ENCODE data around the gene RAB3A.
"Not testable (repeated sequence)": the region's sequence is repeated elsewhere in the genome, so short reads cannot be mapped to it uniquely, and the experiment has no call there.

The RAB3A gene

DNA sequence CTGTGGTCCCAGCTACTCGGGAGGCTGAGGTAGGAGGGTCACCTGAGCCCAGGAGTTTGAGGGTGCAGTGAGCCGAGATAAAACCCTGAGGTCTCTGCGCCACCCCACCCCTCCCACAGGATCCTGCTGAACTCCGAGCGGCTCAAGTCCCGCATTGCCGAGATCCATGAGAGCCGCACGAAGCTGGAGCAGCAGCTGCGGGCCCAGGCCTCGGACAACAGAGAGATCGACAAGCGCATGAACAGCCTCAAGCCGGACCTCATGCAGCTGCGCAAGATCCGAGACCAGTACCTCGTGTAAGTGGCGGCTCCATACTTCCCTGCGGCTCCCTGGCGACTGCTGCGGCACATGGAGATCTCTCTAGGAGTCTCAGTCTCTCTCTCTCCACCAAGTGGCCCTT lies 36.8 kb downstream of the RAB3A start:
- H3K9me3 ChIP-seq (ENCODE audit: control insufficient read depth, insufficient read depth, low read length) = no peaks in the 10 kb centered on the region
- H3K4me3 ChIP-seq (ENCODE audit: low read depth, low read length) = no peak overlapping the region
- H3K9ac ChIP-seq (ENCODE audit: low read depth, low read length) = no peak overlapping the region
- H3K36me3 ChIP-seq (ENCODE audit: control insufficient read depth, insufficient read depth, low read length) = peaks cover 58% of the 10 kb centered on the region
- no peak overlapping the region for H3K27ac ChIP-seq (ENCODE audit: low read depth, low read length)
- H3K27me3 ChIP-seq (ENCODE audit: control insufficient read depth, insufficient read depth, low read length) = no peaks in the 10 kb centered on the region
- no peaks in the 10 kb centered on the region for H3K4me1 ChIP-seq (ENCODE audit: control insufficient read depth, insufficient read depth, low read length)

DNA sequence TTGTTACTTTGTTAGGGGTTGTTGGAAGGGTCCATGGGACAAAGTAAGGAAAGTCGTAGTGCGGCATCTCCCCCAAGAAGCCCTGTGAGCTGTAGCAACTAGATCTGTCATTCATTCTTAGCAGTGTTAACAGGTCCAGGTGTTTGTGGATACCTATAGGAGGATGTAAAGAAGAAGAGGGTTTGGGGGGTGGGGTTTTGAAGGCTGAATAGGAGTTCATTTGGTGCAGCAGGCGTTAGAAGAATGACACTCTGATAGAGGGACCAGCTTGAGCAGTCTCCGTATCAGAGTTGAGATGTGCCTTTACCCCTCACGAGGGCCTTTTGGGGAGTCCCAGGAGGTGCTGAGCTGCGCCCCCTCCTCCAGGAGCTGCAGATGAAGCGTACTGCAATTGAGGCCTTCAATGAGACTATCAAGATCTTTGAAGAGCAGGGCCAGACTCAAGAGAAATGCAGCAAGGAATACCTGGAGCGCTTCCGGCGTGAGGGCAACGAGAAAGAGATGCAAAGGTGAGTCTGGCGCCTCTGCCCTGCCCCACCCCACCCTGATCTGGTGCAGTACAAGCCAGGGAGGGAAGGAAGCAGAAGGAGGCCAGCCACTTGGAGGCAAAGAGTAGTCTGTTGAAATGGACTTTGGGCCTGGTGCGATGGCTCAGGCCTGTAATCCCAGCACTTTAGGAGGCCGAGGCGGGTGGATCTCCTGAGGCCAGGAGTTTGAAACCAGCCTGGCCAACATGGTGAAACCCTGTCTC lies 37.9 kb downstream of the RAB3A start:
- H3K27ac ChIP-seq (ENCODE audit: low read depth, low read length) = no peak overlapping the region
- H3K36me3 ChIP-seq (ENCODE audit: control insufficient read depth, insufficient read depth, low read length) = peaks cover 63% of the 10 kb centered on the region
- H3K9me3 ChIP-seq (ENCODE audit: control insufficient read depth, insufficient read depth, low read length) = no peaks in the 10 kb centered on the region
- no peak overlapping the region for H3K9ac ChIP-seq (ENCODE audit: low read depth, low read length)
- H3K4me1 ChIP-seq (ENCODE audit: control insufficient read depth, insufficient read depth, low read length) = peaks cover 3% of the 10 kb centered on the region; the same call in 1 of the 2 replicates
- no peaks in the 10 kb centered on the region for H3K27me3 ChIP-seq (ENCODE audit: control insufficient read depth, insufficient read depth, low read length)
- no peak overlapping the region for H3K4me3 ChIP-seq (ENCODE audit: low read depth, low read length)

DNA sequence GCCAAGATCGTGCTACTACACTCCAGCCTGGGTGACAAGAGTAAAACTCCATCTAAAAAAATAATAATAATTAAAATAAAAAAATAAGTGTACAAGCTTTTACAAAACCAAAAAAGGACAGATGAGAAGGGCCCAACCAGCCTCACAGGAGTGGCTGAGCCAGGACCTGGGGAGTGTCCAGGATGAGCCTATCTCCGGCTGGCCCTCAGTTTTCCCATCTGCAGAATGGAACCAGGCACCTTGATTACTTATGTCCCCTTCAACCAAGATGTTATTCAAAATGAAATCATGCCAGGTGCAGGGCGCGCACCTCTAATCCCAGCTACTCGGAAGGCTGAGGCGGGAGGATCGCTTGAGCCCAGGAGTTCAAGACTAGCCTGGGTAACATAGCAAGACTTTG lies 39.8 kb downstream of the RAB3A start:
- Histone ChIP-seq H3K4me3 (ENCODE audit: low read depth, low read length) (no peak overlapping the region), H3K4me1 (ENCODE audit: control insufficient read depth, insufficient read depth, low read length) (peaks cover 3% of the 10 kb centered on the region; the same call in 1 of the 2 replicates), H3K36me3 (ENCODE audit: control insufficient read depth, insufficient read depth, low read length) (peaks cover 58% of the 10 kb centered on the region), H3K9ac (ENCODE audit: low read depth, low read length) (no peak overlapping the region), H3K9me3 (ENCODE audit: control insufficient read depth, insufficient read depth, low read length) (no peaks in the 10 kb centered on the region), H3K27ac (ENCODE audit: low read depth, low read length) (no peak overlapping the region), H3K27me3 (ENCODE audit: control insufficient read depth, insufficient read depth, low read length) (no peaks in the 10 kb centered on the region)

DNA sequence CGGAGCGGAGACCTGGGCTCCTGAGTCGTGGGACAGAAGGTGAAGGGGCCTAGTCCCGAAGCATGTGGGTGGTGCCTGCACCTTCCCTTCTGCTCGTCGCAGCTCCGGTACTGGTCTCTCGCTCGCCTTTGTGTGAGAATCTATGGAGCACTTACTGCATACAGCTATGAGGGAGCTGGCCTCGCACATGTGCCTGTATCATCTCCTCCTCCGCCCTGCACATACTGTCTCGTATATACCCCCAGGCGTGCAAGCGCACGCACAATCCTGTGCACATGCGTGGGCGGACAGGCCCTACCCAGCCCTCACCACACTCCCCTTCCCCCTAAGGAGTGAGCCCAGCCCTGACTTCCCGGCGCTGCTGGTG lies 42.2 kb downstream of the RAB3A start:
- Histone ChIP-seq H3K36me3 (ENCODE audit: control insufficient read depth, insufficient read depth, low read length) (peaks cover 41% of the 10 kb centered on the region), H3K4me3 (ENCODE audit: low read depth, low read length) (no peak overlapping the region), H3K9me3 (ENCODE audit: control insufficient read depth, insufficient read depth, low read length) (no peaks in the 10 kb centered on the region), H3K27me3 (ENCODE audit: control insufficient read depth, insufficient read depth, low read length) (no peaks in the 10 kb centered on the region), H3K27ac (ENCODE audit: low read depth, low read length) (no peak overlapping the region), H3K4me1 (ENCODE audit: control insufficient read depth, insufficient read depth, low read length) (peaks cover 9% of the 10 kb centered on the region), H3K9ac (ENCODE audit: low read depth, low read length) (no peak overlapping the region)

DNA sequence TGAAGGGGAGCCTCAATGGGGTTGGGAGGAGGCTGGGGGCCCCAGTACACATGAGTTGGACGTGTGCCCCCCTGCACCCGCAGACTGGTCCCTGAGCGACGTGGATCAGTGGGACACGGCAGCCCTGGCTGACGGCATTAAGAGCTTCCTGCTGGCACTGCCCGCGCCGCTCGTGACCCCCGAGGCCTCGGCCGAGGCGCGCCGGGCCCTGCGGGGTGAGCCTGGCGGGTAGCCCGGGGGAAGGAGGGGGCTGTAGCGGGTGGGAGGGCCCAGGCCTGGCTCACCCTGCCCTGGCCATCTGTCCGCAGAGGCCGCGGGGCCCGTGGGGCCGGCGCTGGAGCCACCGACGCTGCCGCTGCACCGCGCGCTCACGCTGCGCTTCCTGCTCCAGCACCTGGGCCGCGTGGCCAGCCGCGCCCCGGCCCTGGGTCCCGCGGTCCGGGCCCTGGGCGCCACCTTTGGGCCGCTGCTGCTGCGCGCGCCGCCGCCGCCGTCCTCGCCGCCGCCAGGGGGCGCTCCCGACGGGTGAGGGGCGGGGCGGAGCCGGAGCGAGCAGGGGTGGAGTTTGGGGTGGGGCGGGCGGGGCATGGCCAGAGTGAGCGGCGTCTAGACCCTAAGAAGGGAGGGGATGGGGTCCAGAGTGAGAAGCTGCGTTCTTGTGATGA lies 42.7 kb downstream of the RAB3A start:
- H3K9ac ChIP-seq (ENCODE audit: low read depth, low read length) = no peak overlapping the region
- no peak overlapping the region for H3K27ac ChIP-seq (ENCODE audit: low read depth, low read length)
- H3K4me1 ChIP-seq (ENCODE audit: control insufficient read depth, insufficient read depth, low read length) = peaks cover 9% of the 10 kb centered on the region
- no peaks in the 10 kb centered on the region for H3K9me3 ChIP-seq (ENCODE audit: control insufficient read depth, insufficient read depth, low read length)
- peaks cover 42% of the 10 kb centered on the region for H3K36me3 ChIP-seq (ENCODE audit: control insufficient read depth, insufficient read depth, low read length)
- peak overlapping the region; percentile 35; the same call in 1 of the 2 replicates for H3K4me3 ChIP-seq (ENCODE audit: low read depth, low read length)
- H3K27me3 ChIP-seq (ENCODE audit: control insufficient read depth, insufficient read depth, low read length) = no peaks in the 10 kb centered on the region

DNA sequence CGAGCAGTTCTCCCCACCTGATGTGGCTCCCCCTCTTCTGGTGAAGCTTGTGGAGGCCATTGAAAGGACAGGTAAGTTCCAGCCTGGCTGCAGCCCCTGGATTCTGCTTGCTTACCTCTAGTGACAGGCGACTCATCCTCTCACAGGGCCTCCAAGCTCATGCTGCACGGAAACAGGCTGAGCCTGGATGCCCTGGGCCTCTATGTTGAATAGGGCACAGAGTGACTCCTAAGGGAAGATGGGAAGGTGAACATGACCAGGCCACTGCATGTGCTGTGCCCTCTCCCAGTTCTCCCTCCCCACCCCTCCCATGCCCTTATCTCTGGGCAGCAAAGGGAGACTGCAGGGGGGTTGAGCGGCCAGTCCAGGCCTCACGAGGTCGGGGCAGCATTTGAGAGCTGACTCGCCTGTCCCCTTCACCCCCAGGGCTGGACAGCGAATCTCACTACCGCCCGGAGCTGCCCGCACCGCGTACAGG lies 43.3 kb downstream of the RAB3A start:
- Histone ChIP-seq H3K4me3 (ENCODE audit: low read depth, low read length) (no peak overlapping the region), H3K27me3 (ENCODE audit: control insufficient read depth, insufficient read depth, low read length) (no peaks in the 10 kb centered on the region), H3K27ac (ENCODE audit: low read depth, low read length) (no peak overlapping the region), H3K9ac (ENCODE audit: low read depth, low read length) (no peak overlapping the region), H3K36me3 (ENCODE audit: control insufficient read depth, insufficient read depth, low read length) (peaks cover 42% of the 10 kb centered on the region), H3K4me1 (ENCODE audit: control insufficient read depth, insufficient read depth, low read length) (peaks cover 9% of the 10 kb centered on the region), H3K9me3 (ENCODE audit: control insufficient read depth, insufficient read depth, low read length) (no peaks in the 10 kb centered on the region)

DNA sequence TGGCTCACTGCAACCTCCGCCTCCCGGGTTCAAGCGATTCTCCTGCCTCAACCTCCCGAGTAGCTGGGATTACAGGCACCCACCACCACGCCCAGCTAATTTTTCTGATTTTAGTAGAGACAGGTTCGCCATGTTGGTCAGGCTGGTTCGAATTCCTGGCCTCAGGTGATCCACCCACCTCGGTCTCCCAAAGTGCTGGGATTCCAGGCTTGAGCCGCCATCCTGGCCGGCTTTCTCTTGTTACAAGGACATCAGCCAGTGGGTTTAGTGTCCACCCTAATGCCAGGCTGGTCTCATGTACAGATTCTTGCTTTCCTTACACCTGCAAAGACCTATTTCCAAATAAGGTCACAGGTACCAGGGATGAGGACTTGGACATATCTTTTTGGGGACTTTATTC lies 44.0 kb downstream of the RAB3A start:
- Histone ChIP-seq H3K27me3 (ENCODE audit: control insufficient read depth, insufficient read depth, low read length) (no peaks in the 10 kb centered on the region), H3K36me3 (ENCODE audit: control insufficient read depth, insufficient read depth, low read length) (peaks cover 41% of the 10 kb centered on the region), H3K4me1 (ENCODE audit: control insufficient read depth, insufficient read depth, low read length) (peaks cover 9% of the 10 kb centered on the region), H3K27ac (ENCODE audit: low read depth, low read length) (no peak overlapping the region), H3K9me3 (ENCODE audit: control insufficient read depth, insufficient read depth, low read length) (no peaks in the 10 kb centered on the region), H3K9ac (ENCODE audit: low read depth, low read length) (no peak overlapping the region), H3K4me3 (ENCODE audit: low read depth, low read length) (no peak overlapping the region)

DNA sequence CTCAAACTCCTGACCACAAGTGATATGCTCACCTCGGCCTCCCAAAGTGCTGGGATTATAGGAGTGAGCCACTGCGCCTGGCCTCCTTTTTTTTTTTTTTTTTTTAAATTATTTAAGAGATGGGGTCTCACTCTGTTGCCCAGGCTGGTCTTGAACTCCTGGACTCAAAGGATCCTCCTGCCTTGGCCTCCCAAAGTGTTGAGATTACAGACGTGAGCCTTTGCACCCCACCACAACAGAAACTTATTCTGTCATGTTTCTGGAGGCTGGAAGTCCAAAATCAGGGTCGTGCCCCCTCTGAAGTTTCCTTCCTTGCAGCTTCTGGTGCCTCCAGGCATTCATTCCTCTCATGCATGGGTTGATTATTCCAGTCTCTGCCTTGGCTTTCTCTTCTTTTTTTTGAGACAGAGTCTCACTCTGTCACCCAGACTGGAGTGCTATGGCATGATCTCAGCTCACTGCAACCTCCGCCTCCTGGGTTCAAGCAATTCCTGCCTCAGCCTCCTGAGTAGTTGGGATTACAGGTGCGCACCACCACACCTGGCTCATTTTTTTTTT lies 44.7 kb downstream of the RAB3A start:
- peaks cover 13% of the 10 kb centered on the region for H3K4me1 ChIP-seq (ENCODE audit: control insufficient read depth, insufficient read depth, low read length)
- H3K27ac ChIP-seq (ENCODE audit: low read depth, low read length); H3K9ac ChIP-seq (ENCODE audit: low read depth, low read length); H3K27me3 ChIP-seq (ENCODE audit: control insufficient read depth, insufficient read depth, low read length); H3K9me3 ChIP-seq (ENCODE audit: control insufficient read depth, insufficient read depth, low read length); H3K4me3 ChIP-seq (ENCODE audit: low read depth, low read length): not testable (repeated sequence)
- H3K36me3 ChIP-seq (ENCODE audit: control insufficient read depth, insufficient read depth, low read length) = peaks cover 40% of the 10 kb centered on the region

DNA sequence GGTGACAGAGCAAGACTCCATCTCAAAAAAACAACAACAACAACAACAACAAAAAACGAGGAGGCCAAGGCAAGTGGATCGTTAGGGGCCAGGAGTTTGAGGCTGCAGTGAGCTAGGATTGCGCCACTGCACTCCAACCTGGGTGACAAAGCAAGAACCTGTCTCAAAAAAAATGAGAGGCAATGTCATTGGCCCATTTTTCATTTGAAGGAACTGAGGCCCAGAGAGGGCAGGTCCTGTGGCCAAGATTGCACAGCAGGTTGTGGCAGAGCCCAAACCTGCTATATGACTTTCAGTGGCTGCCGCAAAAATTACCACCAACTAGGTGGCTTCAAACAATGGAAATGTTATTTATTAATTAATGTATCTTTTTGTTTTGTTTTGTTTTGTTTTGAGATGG lies 45.4 kb downstream of the RAB3A start:
- no peak overlapping the region for H3K4me3 ChIP-seq (ENCODE audit: low read depth, low read length)
- H3K27me3 ChIP-seq (ENCODE audit: control insufficient read depth, insufficient read depth, low read length) = no peaks in the 10 kb centered on the region
- H3K9me3 ChIP-seq (ENCODE audit: control insufficient read depth, insufficient read depth, low read length) = no peaks in the 10 kb centered on the region
- no peak overlapping the region for H3K27ac ChIP-seq (ENCODE audit: low read depth, low read length)
- peaks cover 13% of the 10 kb centered on the region for H3K4me1 ChIP-seq (ENCODE audit: control insufficient read depth, insufficient read depth, low read length)
- no peak overlapping the region for H3K9ac ChIP-seq (ENCODE audit: low read depth, low read length)
- peaks cover 36% of the 10 kb centered on the region for H3K36me3 ChIP-seq (ENCODE audit: control insufficient read depth, insufficient read depth, low read length)

DNA sequence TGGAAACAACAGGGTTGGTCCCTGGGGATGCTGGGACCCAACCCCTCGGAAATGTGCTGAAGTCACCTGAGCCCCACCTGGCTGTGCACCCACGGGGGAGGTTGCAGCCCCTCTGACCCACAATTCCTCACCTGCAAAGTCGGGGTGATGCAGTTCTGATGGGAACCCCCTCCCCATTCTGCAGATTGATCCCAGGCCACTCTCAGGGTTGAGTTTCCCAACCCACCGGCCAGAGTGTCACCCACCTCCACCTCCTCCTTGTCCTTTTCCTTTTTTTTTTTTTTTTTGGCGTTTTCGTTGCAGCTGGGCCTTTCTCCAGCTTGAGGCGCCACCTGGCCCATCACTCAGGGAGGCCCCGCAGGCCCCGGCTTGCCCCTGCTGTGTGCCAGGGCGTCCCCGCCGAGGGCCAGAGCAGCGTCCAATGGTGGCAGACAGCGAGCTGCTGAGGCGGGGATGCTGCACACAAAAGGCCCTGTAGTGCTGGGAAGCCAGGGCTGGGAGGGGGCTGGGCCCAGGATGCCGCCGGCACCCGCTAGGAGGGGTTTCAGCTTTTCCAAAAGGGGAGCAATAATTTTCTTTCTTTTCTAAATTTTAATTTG lies 46.3 kb downstream of the RAB3A start:
- H3K9ac ChIP-seq (ENCODE audit: low read depth, low read length) = no peak overlapping the region
- H3K27me3 ChIP-seq (ENCODE audit: control insufficient read depth, insufficient read depth, low read length) = no peaks in the 10 kb centered on the region
- peaks cover 13% of the 10 kb centered on the region for H3K4me1 ChIP-seq (ENCODE audit: control insufficient read depth, insufficient read depth, low read length)
- H3K27ac ChIP-seq (ENCODE audit: low read depth, low read length) = peak overlapping the region; percentile 36
- no peaks in the 10 kb centered on the region for H3K9me3 ChIP-seq (ENCODE audit: control insufficient read depth, insufficient read depth, low read length)
- H3K36me3 ChIP-seq (ENCODE audit: control insufficient read depth, insufficient read depth, low read length) = peaks cover 27% of the 10 kb centered on the region
- no peak overlapping the region for H3K4me3 ChIP-seq (ENCODE audit: low read depth, low read length)

Data from HUES48 (cell line).